Measurements from ENCODE around the gene SNRPA.

DNA sequence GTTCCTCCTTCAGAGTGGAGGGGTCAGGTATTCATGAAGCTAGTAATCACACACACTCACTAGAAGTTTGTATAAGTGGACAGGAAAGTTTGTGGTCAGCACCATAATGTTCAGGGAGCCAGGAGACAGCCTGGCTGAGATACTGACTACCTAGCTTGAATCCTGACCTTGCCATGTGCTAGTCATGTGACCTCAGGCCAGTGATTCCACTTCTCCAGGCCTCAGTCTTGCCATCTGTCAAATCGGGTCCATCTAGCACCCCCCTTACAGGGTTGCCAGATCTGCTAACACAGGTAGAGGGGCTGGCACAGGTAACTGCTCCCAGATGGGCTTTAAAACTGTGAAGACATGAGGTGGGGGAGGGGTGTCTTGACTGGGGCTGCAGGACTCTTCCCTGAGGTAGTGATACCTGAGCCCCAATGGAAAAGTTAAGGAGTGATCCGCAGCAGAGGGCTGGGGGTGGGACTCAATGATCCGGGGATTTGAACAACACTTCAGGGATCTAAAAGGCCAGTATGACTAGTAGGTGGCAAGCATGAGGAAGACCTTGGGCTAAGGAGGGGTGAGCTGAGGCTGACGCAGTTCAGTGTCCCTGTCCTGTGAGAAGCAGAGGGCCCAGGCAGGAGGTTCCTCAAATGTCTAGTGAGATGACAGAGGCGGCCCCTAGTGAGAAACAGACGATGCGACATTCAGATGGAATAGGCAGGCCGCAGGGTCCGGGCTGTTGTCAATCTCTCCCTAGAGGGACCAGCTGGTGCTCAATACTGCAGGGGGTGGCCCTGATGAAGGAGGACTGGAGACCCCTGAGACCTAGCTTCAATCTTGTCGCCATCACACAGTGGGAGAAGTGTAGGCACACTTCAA lies 9.2 kb upstream of the SNRPA start:
- TF ChIP-seq GATA3 (IDR thresholded peaks at IDR 0.05; ENCODE audit: low read depth, low read length) (no peak), GATA2 (IDR thresholded peaks at IDR 0.05; ENCODE audit: low read depth, low read length) (no peak)

Data from SH-SY5Y (cell line).